ENCODE results near the gene FAM177B.

The FAM177B gene

GRCh38 chr1:222777463-222777862 lies 40.5 kb downstream of the FAM177B start:
- no peak for ATAC-seq
- TF ChIP-seq OSR1 (CRISPR knock-in tag; IDR thresholded peaks at IDR 0.05) (no peak), ZFP3 (CRISPR knock-in tag; IDR thresholded peaks at IDR 0.05) (no peak), POU6F1 (CRISPR knock-in tag; IDR thresholded peaks at IDR 0.05; ENCODE audit: borderline replicate concordance, low read depth) (no peak), BACH2 (CRISPR knock-in tag; IDR thresholded peaks at IDR 0.05; ENCODE audit: borderline replicate concordance) (no peak), ESRRG (CRISPR knock-in tag; IDR thresholded peaks at IDR 0.05) (no peak), ARNTL (CRISPR knock-in tag; IDR thresholded peaks at IDR 0.05; ENCODE audit: borderline replicate concordance, low read depth) (no peak), SNAI2 (CRISPR knock-in tag; IDR thresholded peaks at IDR 0.05) (no peak), PPARA (CRISPR knock-in tag; IDR thresholded peaks at IDR 0.05; ENCODE audit: borderline replicate concordance) (no peak), ZFP30 (CRISPR knock-in tag; IDR thresholded peaks at IDR 0.05) (no peak), PATZ1 (CRISPR knock-in tag; IDR thresholded peaks at IDR 0.05; ENCODE audit: borderline replicate concordance) (no peak), ISL1 (CRISPR knock-in tag; IDR thresholded peaks at IDR 0.05) (no peak), TSHZ2 (CRISPR knock-in tag; IDR thresholded peaks at IDR 0.05) (no peak), RARB (CRISPR knock-in tag; IDR thresholded peaks at IDR 0.05) (no peak), CSDC2 (CRISPR knock-in tag; IDR thresholded peaks at IDR 0.05) (no peak)

- ATAC-seq, result no peak
- TF ChIP-seq PATZ1 (CRISPR knock-in tag; IDR thresholded peaks at IDR 0.05; ENCODE audit: borderline replicate concordance) (no peak), ZC3H10 (CRISPR knock-in tag; IDR thresholded peaks at IDR 0.05) (no peak), OSR1 (CRISPR knock-in tag; IDR thresholded peaks at IDR 0.05) (no peak), BACH2 (CRISPR knock-in tag; IDR thresholded peaks at IDR 0.05; ENCODE audit: borderline replicate concordance) (no peak), ZNF565 (CRISPR knock-in tag; conservative IDR thresholded peaks at IDR 0.05; ENCODE audit: low read depth) (no peak), TOX (CRISPR knock-in tag; IDR thresholded peaks at IDR 0.05; ENCODE audit: borderline replicate concordance) (no peak), CREB5 (CRISPR knock-in tag; IDR thresholded peaks at IDR 0.05; ENCODE audit: low read depth) (no peak), CSRNP3 (CRISPR knock-in tag; IDR thresholded peaks at IDR 0.05) (no peak), ARNTL (CRISPR knock-in tag; IDR thresholded peaks at IDR 0.05; ENCODE audit: borderline replicate concordance, low read depth) (no peak), ZNF70 (CRISPR knock-in tag; IDR thresholded peaks at IDR 0.05) (no peak), GLIS3 (CRISPR knock-in tag; IDR thresholded peaks at IDR 0.05) (no peak), ISL1 (CRISPR knock-in tag; IDR thresholded peaks at IDR 0.05) (no peak), ESRRG (CRISPR knock-in tag; IDR thresholded peaks at IDR 0.05) (no peak), CSDC2 (CRISPR knock-in tag; IDR thresholded peaks at IDR 0.05) (no peak), ZFP3 (CRISPR knock-in tag; IDR thresholded peaks at IDR 0.05) (no peak), SNAI2 (CRISPR knock-in tag; IDR thresholded peaks at IDR 0.05) (no peak)
Measured at GRCh38 chr1:222777977-222778376, 41.0 kb downstream of the FAM177B start.

Measured in SK-N-SH treated with all-trans-retinoic acid at 6 μM for 48 hours (cell line).